GM23338 (cell line): Measurements from ENCODE around the gene NOLC1. TPM values are rescaled to one million over a fixed set of nuclear protein-coding genes. Genes with fewer than 3 reads are reported as not detected.
A peak's percentile ranks its signal among the peaks of the same experiment; 100 is the strongest.

ENCODE experiments used
- ATAC-seq: fragments of 200-7000 bp; cut with Tn5 transposase; 3 replicates; pipeline ENCODE4 v1.9.1; 2020
- DNase-seq: peaks from one replicate; pipeline ENCODE4 v3.0.0-alpha.2; 2015; ENCODE audit warnings: low spot score
- H2AFZ ChIP-seq: fragments of 200-600 bp; sonication (generic); 2 replicates; pipeline ENCODE4 v1.8.0; 2016; ENCODE audit warnings: antibody characterized with exemption, mild to moderate bottlenecking, moderate library complexity
- H3F3A ChIP-seq: fragments of 200-600 bp; sonication (generic); replicated peaks from 2 replicates; pipeline ENCODE4 v1.8.0; 2017; ENCODE audit warnings: antibody characterized with exemption, mixed run types, low read depth
- H3K27ac ChIP-seq: fragments of 200-600 bp; sonication (generic); 2 replicates; pipeline ENCODE4 v1.6.1; 2016; ENCODE audit warnings: low read depth
- H3K27me3 ChIP-seq: fragments of 200-600 bp; sonication (generic); 2 replicates; pipeline ENCODE4 v1.8.0; 2016; ENCODE audit warnings: mild to moderate bottlenecking, mixed run types, moderate library complexity; ENCODE audit not compliant: insufficient read depth
- H3K36me3 ChIP-seq: fragments of 200-600 bp; sonication (generic); 2 replicates; pipeline ENCODE4 v1.8.0; 2016; ENCODE audit warnings: mild to moderate bottlenecking; ENCODE audit not compliant: insufficient read depth
- H3K4me1 ChIP-seq: fragments of 200-600 bp; sonication (generic); 2 replicates; pipeline ENCODE4 v1.8.0; 2016; ENCODE audit warnings: mild to moderate bottlenecking, moderate library complexity; ENCODE audit not compliant: insufficient read depth
- H3K4me2 ChIP-seq: fragments of 200-600 bp; sonication (generic); 2 replicates; pipeline ENCODE4 v1.7.1; 2017; ENCODE audit warnings: mixed run types
- H3K4me3 ChIP-seq: fragments of 200-600 bp; sonication (generic); 2 replicates; pipeline ENCODE4 v1.6.1; 2016; ENCODE audit warnings: mixed run types
- H3K79me2 ChIP-seq: fragments of 200-600 bp; sonication (generic); replicated peaks from 2 replicates; pipeline ENCODE4 v1.8.0; 2017; ENCODE audit warnings: mild to moderate bottlenecking; ENCODE audit not compliant: insufficient read depth
- H3K9me2 ChIP-seq: fragments of 200-600 bp; sonication (generic); 2 replicates; pipeline ENCODE4 v1.8.0; 2017; ENCODE audit not compliant: insufficient read depth
- H4K20me1 ChIP-seq: fragments of 200-600 bp; sonication (generic); replicated peaks from 2 replicates; pipeline ENCODE4 v1.8.0; 2017; ENCODE audit warnings: mild to moderate bottlenecking; ENCODE audit not compliant: insufficient read depth
- H3K27ac Mint-ChIP-seq: 2 replicates; pipeline ENCODE4 v1.8.0; 2020; ENCODE audit warnings: inconsistent platforms, mild to moderate bottlenecking, moderate library complexity, mixed read lengths
- H3K27me3 Mint-ChIP-seq: 3 replicates; pipeline ENCODE4 v1.8.0; 2022; ENCODE audit warnings: low read depth, mild to moderate bottlenecking, moderate library complexity, mixed read lengths, inconsistent platforms; ENCODE audit not compliant: insufficient read depth, poor library complexity
- H3K36me3 Mint-ChIP-seq: 3 replicates; pipeline ENCODE4 v1.8.0; 2021; ENCODE audit warnings: low read depth, mild to moderate bottlenecking, inconsistent platforms, moderate library complexity, mixed read lengths
- H3K4me1 Mint-ChIP-seq: 3 replicates; pipeline ENCODE4 v1.8.0; 2020; ENCODE audit warnings: mild to moderate bottlenecking, inconsistent platforms, mixed read lengths
- H3K4me3 Mint-ChIP-seq: 3 replicates; pipeline ENCODE4 v1.8.0; 2021; ENCODE audit warnings: moderate library complexity, mild to moderate bottlenecking, inconsistent platforms, mixed read lengths
- H3K9me3 Mint-ChIP-seq: 3 replicates; pipeline ENCODE4 v1.8.0; 2020; ENCODE audit warnings: moderate library complexity, mild to moderate bottlenecking, inconsistent platforms, mixed read lengths
- CREB1 ChIP-seq: fragments of 250-450 bp; sonication (Bioruptor Pico); IDR thresholded peaks from 2 replicates; pipeline ENCODE4 v1.5.0; 2020; ENCODE audit warnings: low read depth, mild to moderate bottlenecking, moderate library complexity
- ETS1 ChIP-seq: IDR thresholded peaks from 2 replicates; pipeline ENCODE4 v1.6.1; 2016; ENCODE audit warnings: antibody characterized with exemption
- EZH2 ChIP-seq: fragments of 200-600 bp; sonication (generic); IDR thresholded peaks from one replicate; pipeline ENCODE4 v1.8.0; 2017; ENCODE audit warnings: antibody characterized with exemption, mild to moderate bottlenecking, low read depth; ENCODE audit not compliant: unreplicated experiment
- EZH2phosphoT487 ChIP-seq: fragments of 200-600 bp; sonication (generic); IDR thresholded peaks from one replicate; pipeline ENCODE4 v1.8.1; 2018; ENCODE audit warnings: antibody characterized with exemption; ENCODE audit not compliant: unreplicated experiment
- JUNB ChIP-seq: IDR thresholded peaks from one replicate; pipeline ENCODE4 v1.6.1; 2016; ENCODE audit warnings: antibody characterized with exemption; ENCODE audit not compliant: unreplicated experiment
- NANOG ChIP-seq: IDR thresholded peaks from 2 replicates; pipeline ENCODE4 v1.6.1; 2016; ENCODE audit warnings: antibody characterized with exemption, borderline replicate concordance
- STAT1 ChIP-seq: IDR thresholded peaks from one replicate; pipeline ENCODE4 v1.6.1; 2016; ENCODE audit warnings: antibody characterized with exemption; ENCODE audit not compliant: unreplicated experiment
- ZNF114 ChIP-seq: fragments of 250-450 bp; sonication (Bioruptor Pico); IDR thresholded peaks from 2 replicates; pipeline ENCODE4 v1.5.0; 2020; ENCODE audit warnings: mild to moderate bottlenecking, moderate library complexity
- ZNF331 ChIP-seq: fragments of 250-450 bp; sonication (Bioruptor Pico); IDR thresholded peaks from 2 replicates; pipeline ENCODE4 v1.5.0; 2020; ENCODE audit warnings: low read depth, mild to moderate bottlenecking, moderate library complexity
- ZNF462 ChIP-seq: fragments of 250-450 bp; sonication (Bioruptor Pico); IDR thresholded peaks from 2 replicates; pipeline ENCODE4 v1.5.0; 2020; ENCODE audit warnings: mild to moderate bottlenecking, moderate library complexity
- polyA plus RNA-seq: library from polyadenylated mRNA; unstranded; fragments of >200 nt; fragmentation: Nextera tagmentation; extraction: Ambion mirVana; gene quantifications from 2 replicates; pipeline ENCODE4 v1.2.1, GENCODE V29; 2016
- total RNA-seq: library from RNA; depleted of rRNA; stranded (reverse); fragments of >200 nt; shearing (Covaris generic); gene quantifications from 2 replicates; pipeline ENCODE4 v1.2.3, GENCODE V29; 2014
- TF ChIP-seq, protein P1 (sequence below), 2 experiments: fragments of 200-600 bp in 1 of 2; sonication (generic) in 1 of 2; conservative IDR thresholded peaks; 2 replicates each; pipeline versions ENCODE4 v1.5.1 to v1.6.1; 2016 to 2017; ENCODE audit warnings: antibody characterized with exemption in 2 of 2, low read depth in 2 of 2, mild to moderate bottlenecking in 2 of 2, moderate library complexity in 1 of 2

The NOLC1 gene
- total and polyA plus RNA-seq, 2 experiments from 2014 or later = 126 to 178 TPM

DNA sequence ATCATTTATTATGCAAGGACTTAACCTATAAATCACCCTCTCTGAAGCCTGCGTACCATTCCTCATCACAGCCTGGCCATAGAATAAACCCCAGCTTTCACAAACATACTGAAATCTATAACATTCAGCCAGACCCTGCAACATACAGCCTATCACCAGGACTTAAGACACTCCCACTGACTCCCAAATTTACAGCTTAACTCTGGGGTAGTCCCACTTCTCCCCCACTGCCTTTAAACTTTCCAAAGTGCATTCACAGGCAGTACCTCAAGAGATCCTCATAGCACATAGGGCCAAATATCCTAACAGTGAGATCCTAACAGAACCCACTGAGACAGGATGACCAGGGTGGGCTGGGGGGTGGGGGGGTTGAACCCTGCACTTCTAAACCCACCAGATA, 35.5 kb upstream of the NOLC1 start:
- H3K9me2 ChIP-seq = no peaks in the 10 kb centered on the region
- DNase-seq (no peak), ATAC-seq (no peak)
- peak overlapping the region; percentile 93 for H3K4me3 Mint-ChIP-seq
- peaks cover 76% of the 10 kb centered on the region for H3K79me2 ChIP-seq
- H3K27ac ChIP-seq = peak overlapping the region; percentile 95
- H4K20me1 ChIP-seq = peaks cover 18% of the 10 kb centered on the region
- H3K27me3 Mint-ChIP-seq = peaks cover 28% of the 10 kb centered on the region
- TF ChIP-seq ZNF114 = no peak
- H2AFZ ChIP-seq = no peak overlapping the region
- peaks cover 55% of the 10 kb centered on the region for H3K4me1 ChIP-seq
- H3K36me3 ChIP-seq = no peaks in the 10 kb centered on the region
- H3F3A ChIP-seq = peaks cover 13% of the 10 kb centered on the region
- peaks cover 65% of the 10 kb centered on the region for H3K4me1 Mint-ChIP-seq
- no peaks in the 10 kb centered on the region; the same call in 1 of the 3 replicates for H3K9me3 Mint-ChIP-seq
- peak overlapping the region; percentile 80 for H3K4me2 ChIP-seq
- H3K4me3 ChIP-seq = peak overlapping the region; percentile 95
- H3K27me3 ChIP-seq = no peaks in the 10 kb centered on the region
- peaks cover 13% of the 10 kb centered on the region for H3K36me3 Mint-ChIP-seq
- H3K27ac Mint-ChIP-seq = peak overlapping the region; percentile 13

GRCh38 chr10:102117391-102118159, 34.6 kb upstream of the NOLC1 start:
- Mint-ChIP-seq H3K27ac (peak overlapping the region; percentile 97), H3K27me3 (peaks cover 26% of the 10 kb centered on the region), H3K9me3 (no peaks in the 10 kb centered on the region; the same call in 1 of the 3 replicates), H3K4me3 (peak overlapping the region; percentile 93), H3K4me1 (peaks cover 68% of the 10 kb centered on the region), H3K36me3 (peaks cover 7% of the 10 kb centered on the region; the same call in 1 of the 3 replicates)
- no peaks in the 10 kb centered on the region for H3K36me3 ChIP-seq
- H3K9me2 ChIP-seq = no peaks in the 10 kb centered on the region
- H4K20me1 ChIP-seq = peaks cover 13% of the 10 kb centered on the region
- peaks cover 67% of the 10 kb centered on the region for H3K79me2 ChIP-seq
- no peaks in the 10 kb centered on the region for H3K27me3 ChIP-seq
- DNase-seq (peak; percentile 80), ATAC-seq (peak; percentile 1)
- peak overlapping the region; percentile 80 for H3K4me2 ChIP-seq
- peaks cover 62% of the 10 kb centered on the region for H3K4me1 ChIP-seq
- H3K4me3 ChIP-seq = peak overlapping the region; percentile 95
- H2AFZ ChIP-seq = no peak overlapping the region
- H3K27ac ChIP-seq = peak overlapping the region; percentile 95
- peaks cover 17% of the 10 kb centered on the region for H3F3A ChIP-seq
- TF ChIP-seq CREB1 (CRISPR knock-in tag) (0 out of 2 replicates have a peak, but pooled peaks have one; percentile 16), ETS1 (no peak), JUNB (no peak), EZH2 (no peak), ZNF331 (CRISPR knock-in tag) (no peak), STAT1 (no peak), ZNF462 (CRISPR knock-in tag) (no peak), NANOG (no peak), ZNF114 (no peak), EZH2phosphoT487 (no peak)
- TF ChIP-seq, protein P1, sequence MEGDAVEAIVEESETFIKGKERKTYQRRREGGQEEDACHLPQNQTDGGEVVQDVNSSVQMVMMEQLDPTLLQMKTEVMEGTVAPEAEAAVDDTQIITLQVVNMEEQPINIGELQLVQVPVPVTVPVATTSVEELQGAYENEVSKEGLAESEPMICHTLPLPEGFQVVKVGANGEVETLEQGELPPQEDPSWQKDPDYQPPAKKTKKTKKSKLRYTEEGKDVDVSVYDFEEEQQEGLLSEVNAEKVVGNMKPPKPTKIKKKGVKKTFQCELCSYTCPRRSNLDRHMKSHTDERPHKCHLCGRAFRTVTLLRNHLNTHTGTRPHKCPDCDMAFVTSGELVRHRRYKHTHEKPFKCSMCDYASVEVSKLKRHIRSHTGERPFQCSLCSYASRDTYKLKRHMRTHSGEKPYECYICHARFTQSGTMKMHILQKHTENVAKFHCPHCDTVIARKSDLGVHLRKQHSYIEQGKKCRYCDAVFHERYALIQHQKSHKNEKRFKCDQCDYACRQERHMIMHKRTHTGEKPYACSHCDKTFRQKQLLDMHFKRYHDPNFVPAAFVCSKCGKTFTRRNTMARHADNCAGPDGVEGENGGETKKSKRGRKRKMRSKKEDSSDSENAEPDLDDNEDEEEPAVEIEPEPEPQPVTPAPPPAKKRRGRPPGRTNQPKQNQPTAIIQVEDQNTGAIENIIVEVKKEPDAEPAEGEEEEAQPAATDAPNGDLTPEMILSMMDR (conservative IDR thresholded peaks at IDR 0.05; ENCODE audit: low read depth in 2 of 2) = peak; percentile 34 to 38; a peak in 3 of 4 replicates
